Uterus (tissue), 4 donors: ENCODE results near the gene EXOC3. TPM values are rescaled to one million over a fixed set of nuclear protein-coding genes. Genes with fewer than 3 reads are reported as not detected.

Experiments used
- DNase-seq, 2 donors: peaks; one replicate each; pipeline ENCODE4 v3.0.0-alpha.2; 2019 to 2020
- H3K27ac ChIP-seq, 2 donors: fragments of 200-600 bp; sonication (generic); 1 replicate in 1 of 2; 2 replicates in 1 of 2; pipeline ENCODE4 v1.5.1; 2016 to 2018
- H3K27me3 ChIP-seq, 2 donors: fragments of 200-600 bp; sonication (generic); one replicate each; pipeline ENCODE4 v1.5.1; 2018 to 2019; ENCODE audit warnings: control low read depth in 1 of 2
- H3K36me3 ChIP-seq, 2 donors: fragments of 200-600 bp; sonication (generic); one replicate each; pipeline ENCODE4 v1.5.1; 2019; ENCODE audit warnings: control low read depth in 1 of 2
- H3K4me1 ChIP-seq, 2 donors: fragments of 200-600 bp; sonication (generic); one replicate each; pipeline ENCODE4 v1.5.1; 2018 to 2019; ENCODE audit warnings: control low read depth in 1 of 2
- H3K4me3 ChIP-seq, 2 donors: fragments of 200-600 bp; sonication (generic); 1 replicate in 1 of 2; 2 replicates in 1 of 2; pipeline ENCODE4 v1.5.1; 2018 to 2019; ENCODE audit warnings: mild to moderate bottlenecking in 1 of 2
- H3K9me3 ChIP-seq, 2 donors: fragments of 200-600 bp; sonication (generic); one replicate each; pipeline ENCODE4 v1.5.1; 2019; ENCODE audit warnings: control low read depth in 1 of 2
- POLR2A ChIP-seq, 2 donors: fragments of 450-650 bp; IDR thresholded peaks; one replicate each; pipeline ENCODE4 v1.6.1; 2016; ENCODE audit warnings: antibody characterized with exemption in 2 of 2, mild to moderate bottlenecking in 1 of 2, moderate library complexity in 1 of 2
- intact Hi-C: fragments of 100-400 bp; cut with DNase I; formaldehyde crosslinking; loops from one replicate; pipeline ENCODE4 v1.15.1; 2023; ENCODE audit warnings: low total_unique reads
- total RNA-seq, 4 donors: library from RNA; depleted of rRNA in 3 of 4; stranded (reverse); fragments of >200 nt in 3 of 4; gene quantifications; one replicate each; pipeline versions ENCODE4 v1.1.0 to v1.2.4, GENCODE V29; 2014 to 2023
- TF ChIP-seq, protein P1 (sequence below), 4 experiments: fragments of 200-600 bp in 2 of 4; fragments of 450-650 bp in 2 of 4; sonication (generic) in 2 of 4; IDR thresholded peaks; one replicate each; pipeline ENCODE4 v1.5.1; 2016 to 2019; ENCODE audit warnings: antibody characterized with exemption in 4 of 4, mild to moderate bottlenecking in 2 of 4, moderate library complexity in 1 of 4
- donor health status: DM: yes; HTN: yes; CAD: no.

The EXOC3 gene
- total RNA-seq, 4 donors from 2014 or later = 30.6 to 64.4 (median 50.2) TPM

DNA sequence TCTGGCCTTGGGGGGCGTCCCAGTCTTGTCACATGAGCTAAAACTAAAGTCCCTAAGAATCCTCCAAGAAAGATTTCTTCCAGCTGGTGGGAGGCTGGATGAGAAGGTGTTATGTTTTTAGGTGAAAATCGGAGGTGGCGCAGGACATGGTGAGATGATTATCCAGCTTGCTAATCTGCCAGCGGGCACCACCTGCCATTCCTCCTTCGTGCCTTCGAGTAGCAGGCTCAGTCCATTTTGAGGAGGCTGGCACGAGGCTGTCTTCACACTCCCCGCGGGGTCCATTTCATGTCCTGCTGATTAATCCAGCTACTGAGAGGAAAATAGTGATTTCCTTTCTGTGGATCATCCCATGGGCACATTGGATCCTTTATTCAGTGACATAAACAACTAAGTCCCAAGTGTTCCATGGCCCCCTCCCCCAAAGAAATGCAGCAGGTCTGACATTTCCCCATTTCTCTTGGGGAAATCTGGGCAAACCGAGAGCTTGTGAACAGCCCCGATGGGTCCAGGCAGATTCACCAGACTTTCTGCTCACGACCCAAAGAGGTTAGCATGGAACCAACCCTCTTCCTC lies 38.2 kb upstream of the EXOC3 start:
- no peak overlapping the region for H3K4me3 ChIP-seq
- TF ChIP-seq, protein P1, sequence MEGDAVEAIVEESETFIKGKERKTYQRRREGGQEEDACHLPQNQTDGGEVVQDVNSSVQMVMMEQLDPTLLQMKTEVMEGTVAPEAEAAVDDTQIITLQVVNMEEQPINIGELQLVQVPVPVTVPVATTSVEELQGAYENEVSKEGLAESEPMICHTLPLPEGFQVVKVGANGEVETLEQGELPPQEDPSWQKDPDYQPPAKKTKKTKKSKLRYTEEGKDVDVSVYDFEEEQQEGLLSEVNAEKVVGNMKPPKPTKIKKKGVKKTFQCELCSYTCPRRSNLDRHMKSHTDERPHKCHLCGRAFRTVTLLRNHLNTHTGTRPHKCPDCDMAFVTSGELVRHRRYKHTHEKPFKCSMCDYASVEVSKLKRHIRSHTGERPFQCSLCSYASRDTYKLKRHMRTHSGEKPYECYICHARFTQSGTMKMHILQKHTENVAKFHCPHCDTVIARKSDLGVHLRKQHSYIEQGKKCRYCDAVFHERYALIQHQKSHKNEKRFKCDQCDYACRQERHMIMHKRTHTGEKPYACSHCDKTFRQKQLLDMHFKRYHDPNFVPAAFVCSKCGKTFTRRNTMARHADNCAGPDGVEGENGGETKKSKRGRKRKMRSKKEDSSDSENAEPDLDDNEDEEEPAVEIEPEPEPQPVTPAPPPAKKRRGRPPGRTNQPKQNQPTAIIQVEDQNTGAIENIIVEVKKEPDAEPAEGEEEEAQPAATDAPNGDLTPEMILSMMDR (IDR thresholded peaks at IDR 0.05) = no peak
- TF ChIP-seq POLR2A (IDR thresholded peaks at IDR 0.05) = no peak
- H3K9me3 ChIP-seq = no peaks in the 10 kb centered on the region
- intact Hi-C loops = no loop called here
- no peaks in the 10 kb centered on the region for H3K36me3 ChIP-seq
- no peaks in the 10 kb centered on the region for H3K27me3 ChIP-seq
- no peak for DNase-seq
- H3K4me1 ChIP-seq = no peaks in the 10 kb centered on the region
- H3K27ac ChIP-seq = no peak overlapping the region

DNA sequence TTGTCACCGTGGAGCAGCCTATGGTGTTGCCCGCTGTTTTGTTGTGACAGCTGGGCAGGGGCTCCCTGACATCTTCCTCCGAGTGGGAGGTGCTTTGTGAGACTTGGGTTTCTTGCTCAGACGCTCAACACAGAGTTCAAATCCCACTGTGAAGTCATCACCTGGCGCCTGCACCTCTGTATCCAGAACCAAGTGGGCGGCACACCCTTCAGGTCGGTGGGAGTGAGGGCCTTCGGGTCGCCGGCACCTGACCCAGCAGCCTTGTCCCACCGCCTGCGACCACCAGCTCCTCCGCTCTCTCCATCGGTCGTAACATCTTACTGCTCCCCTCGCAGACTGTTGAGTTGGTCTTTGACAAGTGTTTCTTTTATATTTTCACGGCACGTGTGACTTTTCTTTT lies 37.6 kb upstream of the EXOC3 start:
- Histone ChIP-seq H3K36me3 (no peaks in the 10 kb centered on the region), H3K4me1 (no peaks in the 10 kb centered on the region), H3K27me3 (no peaks in the 10 kb centered on the region), H3K9me3 (no peaks in the 10 kb centered on the region), H3K27ac (no peak overlapping the region), H3K4me3 (no peak overlapping the region)
- no peak for TF ChIP-seq POLR2A (IDR thresholded peaks at IDR 0.05)
- TF ChIP-seq, protein P1 (IDR thresholded peaks at IDR 0.05) = no peak
- intact Hi-C loops = no loop called here
- no peak for DNase-seq

- Histone ChIP-seq H3K9me3 (no peaks in the 10 kb centered on the region), H3K4me1 (no peaks in the 10 kb centered on the region), H3K27ac (no peak overlapping the region), H3K36me3 (no peaks in the 10 kb centered on the region), H3K4me3 (no peak overlapping the region), H3K27me3 (no peaks in the 10 kb centered on the region)
- TF ChIP-seq POLR2A (IDR thresholded peaks at IDR 0.05) = no peak
- TF ChIP-seq, protein P1 (IDR thresholded peaks at IDR 0.05) = no peak
- intact Hi-C loops = no loop called here
- no peak for DNase-seq
These were observed 36.9 kb upstream of the EXOC3 start for GRCh38 chr5:406041-406440.

DNA sequence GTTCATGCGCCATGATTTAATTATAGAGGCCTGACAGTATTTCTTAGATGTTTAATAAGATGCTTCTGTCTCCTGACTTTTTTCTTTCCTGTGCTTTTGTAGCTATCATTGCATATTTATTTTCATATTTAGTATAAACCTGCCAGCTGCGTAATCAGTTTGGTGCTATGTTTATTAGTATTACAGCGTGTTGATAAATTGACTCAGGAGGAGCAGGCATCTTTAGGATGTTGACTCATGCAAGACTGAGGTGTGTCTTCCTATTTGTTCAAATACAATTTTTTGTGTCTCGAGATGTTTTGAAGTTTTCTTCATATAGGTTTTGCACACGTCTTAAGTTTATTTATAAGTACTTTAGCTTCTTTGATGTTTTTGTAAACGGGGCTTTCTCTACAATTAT lies 35.9 kb upstream of the EXOC3 start:
- no peak for TF ChIP-seq POLR2A (IDR thresholded peaks at IDR 0.05)
- TF ChIP-seq, protein P1 (IDR thresholded peaks at IDR 0.05) = no peak
- Histone ChIP-seq H3K9me3 (no peaks in the 10 kb centered on the region), H3K4me1 (no peaks in the 10 kb centered on the region), H3K36me3 (no peaks in the 10 kb centered on the region), H3K27me3 (no peaks in the 10 kb centered on the region), H3K27ac (no peak overlapping the region), H3K4me3 (no peak overlapping the region)
- no peak for DNase-seq
- intact Hi-C loops = no loop called here

DNA sequence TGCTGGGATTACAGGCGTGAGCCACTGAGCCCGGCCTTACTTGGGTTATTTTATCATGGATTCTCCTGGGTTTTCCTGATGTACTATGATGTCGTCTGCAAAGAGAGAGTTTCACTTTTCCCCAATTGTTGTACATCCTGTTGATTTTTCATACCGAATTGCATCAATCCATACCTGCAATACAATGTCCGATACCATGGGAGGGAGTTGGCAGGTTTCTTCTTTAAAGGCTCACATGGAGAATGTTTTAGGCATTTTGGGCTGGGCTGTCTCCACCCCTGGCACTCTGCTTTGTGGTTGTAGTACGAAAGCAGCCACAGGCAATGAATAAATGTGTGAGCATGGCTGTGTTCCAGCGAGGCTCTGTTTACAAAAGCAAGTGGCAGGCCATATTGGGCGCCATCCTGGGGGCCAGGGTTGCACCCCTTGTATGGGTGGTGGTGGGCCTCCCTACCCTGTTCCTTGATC lies 35.1 kb upstream of the EXOC3 start:
- H3K9me3 ChIP-seq = no peaks in the 10 kb centered on the region
- H3K36me3 ChIP-seq = no peaks in the 10 kb centered on the region
- DNase-seq = no peak
- H3K4me3 ChIP-seq = no peak overlapping the region
- H3K27me3 ChIP-seq = no peaks in the 10 kb centered on the region
- TF ChIP-seq POLR2A (IDR thresholded peaks at IDR 0.05) = no peak
- TF ChIP-seq, protein P1 (IDR thresholded peaks at IDR 0.05) = no peak
- intact Hi-C loops = no loop called here
- H3K27ac ChIP-seq = no peak overlapping the region
- H3K4me1 ChIP-seq = no peaks in the 10 kb centered on the region
